ENCODE measurements around the gene PRR23A.

- TF ChIP-seq CTCF (IDR thresholded peaks at IDR 0.05), result no peak
- no peak for TF ChIP-seq ZFX (IDR thresholded peaks at IDR 0.05; ENCODE audit: borderline replicate concordance)
These were observed 18.9 kb upstream of the PRR23A start for GRCh38 chr3:139024968-139025367.
